ENCODE data around the gene SCAF1. TPM values are rescaled to one million over a fixed set of nuclear protein-coding genes. Genes with fewer than 3 reads are reported as not detected.

SCAF1 gene
- total and polyA plus RNA-seq, 9 of the 15 experiments (the other 6 are each of a cell fraction or from before 2014, with no cell fraction given) = 0.20 to 79.0 (median 4.9) TPM

- TF ChIP-seq PREB (CRISPR knock-in tag; IDR thresholded peaks at IDR 0.05) (no peak), ZNF717 (CRISPR knock-in tag; IDR thresholded peaks at IDR 0.05) (no peak), CBX5 (IDR thresholded peaks at IDR 0.05; ENCODE audit: borderline replicate concordance, low read depth) (no peak), USF1 (CRISPR knock-in tag; IDR thresholded peaks at IDR 0.05) (peak; percentile 84), PKNOX1 (IDR thresholded peaks at IDR 0.05) (peak; percentile 63), TSC22D4 (tag; IDR thresholded peaks at IDR 0.05) (no peak), CBX3 (IDR thresholded peaks at IDR 0.05; ENCODE audit: borderline replicate concordance in 1 of 2, low read length in 2 of 2) (no peak), MLX (CRISPR knock-in tag; conservative IDR thresholded peaks at IDR 0.05) (0 out of 4 replicates have a peak, but pooled peaks of 1 of the 2 experiments have one; percentile 46), UBTF (IDR thresholded peaks at IDR 0.05; ENCODE audit: borderline replicate concordance in 1 of 2, low read depth in 2 of 2, low read length in 2 of 2) (0 out of 4 replicates have a peak, but pooled peaks of 1 of the 2 experiments have one; percentile 14), RHOXF2B (CRISPR knock-in tag; conservative IDR thresholded peaks at IDR 0.05) (no peak), ZNF589 (CRISPR knock-in tag; IDR thresholded peaks at IDR 0.05; ENCODE audit: low read depth) (0 out of 2 replicates have a peak, but pooled peaks have one; percentile 21), ZNF277 (CRISPR knock-in tag; IDR thresholded peaks at IDR 0.05; ENCODE audit: borderline replicate concordance) (no peak), GMEB1 (CRISPR knock-in tag; IDR thresholded peaks at IDR 0.05) (peak; percentile 90), SRSF1 (IDR thresholded peaks at IDR 0.05; ENCODE audit: low read depth, low read length) (no peak), ZNF75A (CRISPR knock-in tag; IDR thresholded peaks at IDR 0.05) (no peak), SIN3A (IDR thresholded peaks at IDR 0.05; ENCODE audit: borderline replicate concordance in 2 of 2, control insufficient read depth in 1 of 2, low read depth in 2 of 2, low read length in 2 of 2) (peak in 1 of 2 experiments; percentile 33; a peak in 1 of 4 replicates)
These were observed at the start of gene SCAF1 (continued) for GRCh38 chr19:49641688-49642491.

Measured in K562 (cell line).